GM20431 (cell line): Measurements from ENCODE around the gene MICAL3.

Experiments
- in situ Hi-C: fragments of 300-500 bp; cut with MseI, MboI; formaldehyde crosslinking; loops from one replicate; pipeline ENCODE4 v1.15.0; 2020; ENCODE audit warnings: low sequenced_read_pairs; ENCODE audit not compliant: unreplicated experiment

The MICAL3 gene

DNA sequence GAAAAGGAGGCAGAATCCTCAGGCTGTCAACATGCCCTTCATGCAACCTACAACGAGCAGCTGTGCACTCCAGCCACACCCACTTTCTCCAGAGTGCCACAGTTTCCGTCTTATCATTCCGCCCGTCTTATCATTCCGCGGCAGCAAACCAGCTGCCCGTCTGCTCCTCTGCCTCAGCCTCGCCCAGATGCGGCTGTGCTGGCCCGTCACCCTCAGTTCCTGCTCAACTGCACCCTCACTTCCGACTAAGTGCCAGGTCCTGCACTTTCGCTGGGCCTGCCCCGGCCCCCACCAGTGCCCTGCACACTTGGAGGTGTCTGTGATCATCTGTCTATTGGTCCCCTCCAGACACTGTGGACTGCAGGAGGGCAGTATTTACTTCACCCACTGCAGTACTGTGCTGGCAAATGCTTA, 43.7 kb downstream of the MICAL3 start:
- in situ Hi-C loops, result no loop called here

DNA sequence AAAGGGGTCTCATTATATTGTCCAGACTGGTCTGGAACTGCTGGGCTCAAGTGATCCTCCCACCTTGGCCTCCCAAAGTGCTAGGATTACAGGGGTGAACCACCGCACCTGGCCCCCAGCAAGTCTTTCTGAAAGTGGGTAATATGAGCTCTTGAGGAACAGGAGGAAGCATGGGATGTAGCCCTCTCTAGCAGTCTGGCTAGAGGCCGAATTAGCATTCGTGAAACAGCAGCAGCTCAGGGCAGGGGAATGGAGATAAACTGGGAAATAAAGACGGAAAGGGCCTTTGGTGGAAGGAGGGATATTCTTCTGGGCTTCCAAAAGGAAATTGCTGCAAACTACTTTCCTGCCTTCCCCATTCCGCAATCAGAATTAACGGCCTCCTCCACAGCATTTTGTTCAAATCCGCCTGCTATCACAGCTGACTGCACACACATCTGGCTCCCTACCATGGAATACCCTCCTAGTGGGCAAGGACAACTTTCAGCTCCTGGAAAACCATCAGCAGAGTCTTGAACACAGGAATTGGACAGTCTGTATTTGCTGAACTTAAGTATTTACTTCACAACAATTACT, 44.3 kb downstream of the MICAL3 start:
- in situ Hi-C loops, result no loop called here

DNA sequence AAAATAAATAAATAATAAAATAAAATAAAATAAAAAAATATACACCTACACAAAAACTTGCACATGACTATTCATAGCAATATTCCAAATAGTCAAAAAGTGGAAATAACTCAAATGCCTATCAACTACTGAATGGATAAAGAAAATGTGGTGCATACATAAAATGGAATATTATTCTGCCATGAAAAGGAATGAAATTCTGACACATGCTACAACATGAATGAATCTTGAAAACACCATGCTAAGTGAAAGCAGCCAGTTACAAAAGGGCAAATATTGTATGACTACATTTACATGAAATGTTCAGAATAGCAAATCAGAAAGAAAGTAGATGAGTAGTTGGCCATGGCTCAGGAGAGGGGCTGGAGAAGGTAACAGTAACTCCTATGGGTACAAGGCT, 46.3 kb downstream of the MICAL3 start:
- in situ Hi-C loops, result no loop called here

DNA sequence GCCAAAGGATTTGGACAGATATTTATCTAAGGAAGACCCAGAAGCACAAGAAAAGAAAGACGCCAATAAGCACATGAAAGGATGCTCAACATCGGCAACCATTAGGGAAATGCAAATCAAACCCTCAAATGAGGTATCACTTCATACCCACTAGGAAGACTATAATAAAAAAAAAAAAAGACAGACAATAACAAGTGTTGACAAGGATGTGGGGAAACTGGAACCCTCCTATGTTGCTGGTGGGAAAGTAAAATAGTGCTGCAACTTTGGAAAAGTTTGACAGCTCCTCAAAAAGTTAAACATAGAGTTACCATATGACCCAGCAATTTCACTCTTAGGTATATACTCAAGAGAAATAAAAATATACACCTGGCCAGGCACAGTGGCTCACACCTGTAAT, 47.0 kb downstream of the MICAL3 start:
- in situ Hi-C loops, result no loop called here

DNA sequence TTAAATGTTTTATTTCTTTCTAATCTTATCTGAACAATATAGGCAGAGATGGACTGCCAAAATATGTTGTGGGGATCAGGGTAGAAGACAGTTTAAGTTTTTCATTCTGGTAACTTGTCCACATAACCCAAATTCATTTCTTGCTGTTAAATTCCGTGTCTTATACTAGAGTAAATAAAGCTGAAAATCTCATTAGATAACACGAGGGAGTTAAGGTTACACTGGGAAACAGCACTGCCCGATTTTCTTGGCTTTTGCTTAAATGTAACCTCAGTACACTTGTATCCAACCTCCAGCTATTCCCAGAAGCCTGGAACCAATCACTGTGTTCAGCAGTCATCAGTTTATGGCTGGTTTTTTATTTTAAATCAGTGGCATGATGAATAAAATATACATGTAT, 48.2 kb downstream of the MICAL3 start:
- in situ Hi-C loops, result no loop called here

DNA sequence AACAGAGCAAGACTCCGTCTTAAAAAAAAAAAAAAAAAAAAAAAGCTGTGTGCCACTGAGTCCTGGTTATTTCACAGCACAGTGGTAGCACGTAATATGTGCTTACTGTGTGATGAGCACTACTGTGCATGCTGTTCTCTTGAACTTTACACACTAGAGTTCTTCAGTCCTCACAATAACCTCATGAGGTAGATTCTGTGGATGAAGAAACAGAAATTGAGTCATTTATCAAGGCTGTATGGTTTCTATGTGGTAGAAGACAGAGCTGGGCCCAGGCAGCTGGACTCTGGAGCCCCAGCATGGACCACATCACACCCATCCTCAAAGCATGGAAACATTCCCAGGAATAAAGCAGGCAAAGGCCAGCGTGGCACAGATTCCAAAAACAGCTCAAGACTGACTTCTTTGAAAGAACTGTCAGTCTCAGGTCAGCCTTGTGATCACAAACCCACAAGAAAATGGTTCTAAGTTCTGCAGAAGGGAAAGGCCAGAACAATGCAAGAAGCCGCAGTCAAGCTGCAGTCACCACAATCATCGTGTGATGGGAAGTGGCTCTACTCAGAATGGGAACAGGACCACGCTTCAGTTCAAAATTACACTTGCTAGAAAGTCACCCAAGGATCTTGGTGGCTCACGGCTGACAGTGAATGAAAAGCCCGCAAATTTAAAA, 49.5 kb downstream of the MICAL3 start:
- in situ Hi-C loops, result no loop called here

DNA sequence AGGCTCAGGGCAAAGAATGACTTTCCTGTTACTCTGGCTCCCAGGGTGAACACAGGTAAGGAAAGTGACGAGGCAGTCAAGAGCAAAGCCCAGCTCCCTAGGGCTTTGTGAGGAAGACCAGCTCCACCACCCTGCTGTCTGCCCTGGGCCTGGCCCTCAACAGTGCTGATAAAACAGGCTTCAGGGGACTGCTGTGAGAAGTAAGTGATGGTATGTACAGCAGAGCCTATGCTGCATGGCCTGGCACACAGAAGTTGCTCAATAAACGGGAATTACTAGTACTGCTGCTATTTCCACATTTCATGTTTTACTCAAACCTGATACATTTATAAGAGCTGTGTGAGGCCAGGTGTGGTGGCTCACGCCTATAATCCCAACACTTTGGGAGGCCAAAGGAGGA, 50.3 kb downstream of the MICAL3 start:
- in situ Hi-C loops, result no loop called here

DNA sequence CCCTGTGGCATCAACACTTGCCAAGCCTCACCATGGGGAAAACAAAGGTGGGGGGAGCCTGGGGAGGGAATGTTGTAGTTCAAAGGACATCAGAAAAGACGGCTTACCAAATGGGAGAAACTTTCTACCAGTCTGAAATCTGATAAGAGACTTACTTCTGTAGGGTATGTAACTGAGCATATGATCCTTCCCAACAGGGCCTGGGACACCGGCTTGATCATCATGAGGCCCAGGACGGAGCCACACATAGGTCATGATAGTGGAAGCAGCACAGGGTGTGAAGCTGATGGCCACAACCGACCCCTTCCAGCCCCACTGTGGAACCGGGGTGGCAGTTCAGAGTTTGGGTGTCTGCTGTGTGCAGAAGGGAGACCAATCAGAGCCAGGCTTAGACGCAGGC, 51.1 kb downstream of the MICAL3 start:
- in situ Hi-C loops, result no loop called here

DNA sequence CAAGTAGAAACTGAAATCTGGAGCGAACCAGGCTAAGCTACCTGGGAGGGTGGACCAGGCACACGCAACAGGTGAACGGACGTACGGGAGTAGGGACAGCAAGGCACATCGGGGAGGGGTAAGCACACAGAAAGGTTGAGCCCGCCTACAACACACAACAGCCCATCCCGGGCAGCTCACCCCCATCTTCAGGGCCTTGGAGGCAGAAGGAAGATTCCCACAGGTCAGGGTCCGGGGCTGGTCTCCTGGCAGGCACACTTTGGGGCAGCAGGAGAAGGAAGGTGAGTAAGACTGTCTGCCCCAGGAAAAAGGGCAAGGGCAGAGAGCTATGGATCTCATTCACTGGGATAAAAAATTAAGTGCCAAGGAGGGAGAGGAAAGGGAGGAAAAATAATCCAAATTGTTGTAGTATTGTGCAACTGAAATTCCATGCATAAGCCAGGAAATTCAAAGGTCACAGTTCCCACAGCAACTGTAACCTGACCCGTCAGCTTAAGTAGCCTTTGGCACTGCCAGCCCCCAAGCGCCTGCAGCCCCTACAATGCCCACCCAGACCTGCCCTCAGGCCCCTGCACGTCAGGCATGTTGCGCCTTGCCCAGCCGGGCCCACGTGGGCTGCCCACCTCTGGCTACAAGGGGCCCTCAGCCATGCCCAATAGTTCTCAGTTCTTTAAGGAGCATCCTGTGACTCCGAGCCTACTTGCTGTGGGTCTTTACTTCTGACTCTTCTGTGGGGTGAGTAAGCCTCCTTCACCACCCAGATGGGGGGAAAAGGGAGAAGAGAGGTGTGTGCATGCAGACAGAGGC, 51.8 kb downstream of the MICAL3 start:
- in situ Hi-C loops, result no loop called here

DNA sequence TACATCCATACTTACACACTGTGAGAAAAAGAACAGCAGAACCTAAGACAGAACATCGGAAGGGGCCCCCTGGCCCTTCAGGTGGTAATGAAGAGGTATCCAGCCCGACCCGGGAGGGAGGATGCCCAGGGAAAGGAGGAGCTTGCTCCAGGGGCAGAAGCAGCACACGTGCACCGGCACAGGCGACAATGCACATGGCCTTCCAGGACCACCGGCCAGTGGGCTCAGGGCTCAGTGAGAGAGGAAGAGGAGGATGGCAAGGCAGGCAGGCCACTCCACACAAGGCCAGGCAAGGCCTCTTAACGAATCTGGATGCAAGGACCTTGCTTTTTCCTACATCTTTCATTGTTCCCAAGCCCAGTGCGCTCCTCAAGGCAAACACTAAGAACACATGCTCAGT, 52.6 kb downstream of the MICAL3 start:
- in situ Hi-C loops, result no loop called here

DNA sequence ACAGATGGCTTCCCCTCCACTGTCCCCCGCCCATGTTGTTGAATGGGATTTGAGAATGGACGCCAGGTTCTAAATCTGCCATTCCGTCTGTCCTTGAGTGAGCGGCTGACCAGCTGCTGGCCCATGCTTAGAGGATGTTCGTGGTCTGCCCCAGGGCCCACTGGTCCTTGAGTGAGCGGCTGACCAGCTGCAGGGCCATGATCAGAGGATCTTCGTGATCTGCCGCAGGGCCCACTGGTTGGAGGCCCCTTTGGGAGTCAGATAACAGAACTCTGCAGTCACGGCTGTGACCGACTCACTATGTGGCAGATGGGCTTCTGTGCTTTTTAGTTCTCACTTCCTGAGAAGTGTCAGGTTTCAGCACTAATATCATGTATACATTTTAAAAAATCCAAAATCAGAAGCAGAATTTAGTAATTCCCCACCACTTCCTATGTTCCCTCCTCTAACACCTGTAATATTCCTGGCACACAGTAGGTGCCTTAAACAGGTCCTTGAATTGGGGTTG, 54.1 kb downstream of the MICAL3 start:
- in situ Hi-C loops, result no loop called here

DNA sequence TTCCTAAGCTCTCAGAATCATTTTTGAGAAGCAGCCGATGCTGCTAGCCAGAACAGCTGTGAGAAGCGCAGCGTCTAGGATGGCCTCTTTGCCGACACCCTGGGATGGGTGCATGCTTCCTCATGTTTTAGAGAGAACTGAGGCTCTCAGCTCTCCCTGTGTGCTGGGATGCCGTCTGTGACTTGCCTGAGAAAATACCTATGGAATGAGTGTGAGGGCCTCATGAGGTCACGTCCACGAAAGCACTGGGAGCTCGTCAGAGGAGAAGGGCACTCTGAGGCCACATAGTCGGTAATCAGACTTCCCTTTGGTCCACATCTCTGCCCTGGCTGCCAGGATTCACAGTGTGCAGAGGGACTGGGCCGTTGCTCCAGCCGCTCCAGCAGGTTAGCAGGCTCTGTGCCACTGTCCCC, 54.7 kb downstream of the MICAL3 start:
- in situ Hi-C loops, result no loop called here

DNA sequence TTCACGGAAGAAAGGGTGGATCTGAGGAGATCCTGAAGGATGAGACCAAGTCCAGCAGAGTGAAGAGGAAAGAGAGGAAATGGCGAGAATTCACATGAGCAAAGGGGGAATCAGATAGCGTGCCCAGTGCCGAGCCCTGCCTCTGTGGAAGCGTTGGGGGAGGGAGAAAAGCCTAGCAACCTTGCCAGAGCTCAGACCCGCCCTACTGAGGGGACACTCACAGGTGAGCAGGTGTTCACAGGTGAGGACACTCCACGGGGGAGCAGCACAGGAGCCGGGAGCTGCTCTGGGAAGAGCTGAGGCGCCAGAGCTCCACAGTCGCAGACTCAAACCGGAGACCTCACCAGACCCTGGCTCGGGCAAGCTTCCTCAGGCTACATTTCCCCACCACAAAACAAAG, 56.2 kb downstream of the MICAL3 start:
- in situ Hi-C loops, result no loop called here

DNA sequence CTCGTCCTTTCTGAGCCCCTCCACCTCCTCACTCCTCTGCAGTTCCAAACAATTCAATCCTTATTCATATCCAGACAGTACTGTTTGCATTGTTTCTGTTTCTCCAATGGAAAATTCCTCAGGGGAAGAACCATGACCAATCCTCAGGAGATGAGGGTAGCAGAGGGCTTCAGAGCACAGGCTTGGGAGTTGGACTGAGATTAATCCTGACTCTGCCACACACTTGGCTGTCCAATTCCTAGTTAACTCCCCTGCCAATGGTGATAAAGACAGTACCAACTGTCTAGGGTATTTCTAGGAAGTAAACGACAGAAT, 58.0 kb downstream of the MICAL3 start:
- in situ Hi-C loops, result no loop called here

DNA sequence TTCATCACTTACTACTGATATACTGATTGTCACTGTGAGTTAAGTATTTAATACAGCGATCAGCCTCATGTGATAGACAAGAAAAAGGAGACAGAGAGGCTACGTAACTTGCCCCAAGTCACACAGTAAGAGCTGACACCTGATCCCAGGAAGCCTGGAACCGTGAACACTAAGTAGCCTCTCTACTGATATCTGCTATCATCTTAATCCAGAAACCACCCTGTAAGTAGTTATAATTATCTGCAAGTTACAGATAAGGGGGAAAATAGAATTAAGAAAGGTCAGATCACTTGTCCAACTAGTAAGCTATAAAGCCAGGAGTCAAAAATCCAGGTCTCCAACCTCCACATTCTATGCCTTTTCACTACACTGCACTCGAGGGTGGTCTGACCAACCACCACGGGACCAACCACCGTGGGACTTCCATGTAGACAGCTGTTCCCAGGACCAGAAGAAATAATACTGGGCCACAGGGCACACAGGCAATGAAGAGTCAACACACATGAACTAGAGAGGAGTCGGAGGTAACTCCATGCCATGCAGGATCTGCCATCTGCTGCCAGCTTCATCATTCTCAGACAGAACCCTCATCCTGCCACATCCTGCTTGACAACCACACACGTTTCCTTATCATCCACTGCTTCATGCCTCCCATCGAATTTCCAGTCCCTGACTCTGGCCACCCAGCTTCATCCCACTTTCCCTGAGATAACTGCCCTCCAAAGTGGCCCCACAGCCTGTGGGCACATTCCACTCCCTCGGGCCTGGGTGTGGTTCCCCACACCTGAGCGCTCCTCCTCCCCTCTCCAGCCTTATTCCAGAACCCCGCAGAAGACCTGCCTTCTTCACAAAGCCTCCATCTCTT, 58.6 kb downstream of the MICAL3 start:
- in situ Hi-C loops, result no loop called here

DNA sequence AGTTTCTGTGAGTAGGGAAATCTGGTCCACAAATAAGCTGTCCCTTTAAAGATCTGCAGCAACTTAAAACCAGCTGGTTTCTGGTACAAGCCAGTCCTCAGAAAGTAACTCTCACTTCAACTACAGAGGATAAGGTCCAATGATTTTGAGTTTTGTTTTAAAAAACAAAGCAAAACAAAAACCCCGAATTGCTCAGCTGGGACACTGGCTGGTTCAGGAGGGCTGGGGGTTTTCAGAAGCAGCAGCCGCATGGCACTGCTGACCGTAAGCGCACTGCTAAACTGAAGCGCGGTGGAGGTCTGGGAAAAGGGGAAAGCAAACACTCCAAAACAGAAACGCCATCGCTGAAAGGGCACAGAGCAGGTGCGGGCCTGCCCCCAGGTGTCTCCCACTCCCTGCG, 59.7 kb downstream of the MICAL3 start:
- in situ Hi-C loops, result no loop called here

DNA sequence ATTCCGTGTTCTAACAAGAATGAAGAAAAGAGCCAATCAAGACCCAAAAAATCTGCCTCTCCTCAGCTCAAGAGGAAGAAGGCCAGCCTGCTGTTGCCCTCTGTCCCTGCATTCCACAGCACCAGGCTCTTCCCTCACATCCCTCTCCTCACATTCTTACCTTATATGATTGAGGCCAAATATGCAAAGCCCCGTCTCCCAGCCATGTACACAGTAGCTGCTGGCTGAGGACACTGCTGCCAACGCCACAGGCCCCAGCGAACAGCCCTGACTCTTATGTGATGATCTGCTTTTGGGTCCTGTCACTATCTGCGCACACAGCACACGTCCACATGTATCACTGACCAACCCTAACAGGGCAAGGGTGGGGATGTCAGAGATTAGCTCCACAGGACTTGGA, 60.2 kb downstream of the MICAL3 start:
- in situ Hi-C loops, result no loop called here

DNA sequence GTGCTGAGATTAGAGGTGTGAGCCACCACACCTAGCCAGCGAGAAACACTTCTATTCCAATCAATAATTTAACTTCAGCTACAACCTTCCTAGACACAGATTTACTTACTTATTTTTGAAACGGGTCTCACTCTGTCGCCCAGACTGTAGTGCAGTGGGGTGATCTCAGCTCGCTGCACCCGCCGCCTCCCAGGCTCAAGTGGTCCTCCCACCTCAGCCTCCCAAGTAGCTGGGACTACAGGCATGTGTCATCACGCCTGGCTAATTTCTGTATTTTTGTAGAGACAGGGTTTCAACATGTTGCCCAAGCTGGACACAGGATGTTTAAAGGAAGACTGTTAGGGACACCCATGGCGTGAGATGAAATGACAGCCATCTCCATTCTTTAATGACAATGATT, 61.3 kb downstream of the MICAL3 start:
- in situ Hi-C loops, result no loop called here

DNA sequence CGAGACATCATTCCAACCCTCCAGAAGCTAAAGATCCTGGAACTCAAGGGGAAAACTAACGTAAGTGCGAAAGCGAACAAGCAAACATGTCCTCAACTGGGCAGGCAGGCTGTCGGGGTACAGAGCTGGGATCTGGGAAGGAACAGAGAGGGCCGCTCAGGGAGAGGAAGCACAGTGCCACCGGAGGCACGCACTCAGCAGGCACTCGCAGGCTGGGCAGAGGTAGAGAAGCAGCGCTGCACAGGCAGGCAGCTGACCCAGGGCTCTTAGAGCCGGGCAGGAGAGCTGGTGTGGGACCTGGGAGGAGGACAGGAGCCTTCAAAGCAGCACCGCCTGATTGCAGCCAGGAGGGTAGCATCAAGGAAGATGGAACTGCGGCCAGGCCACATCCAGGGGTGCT, 62.2 kb downstream of the MICAL3 start:
- in situ Hi-C loops, result no loop called here

DNA sequence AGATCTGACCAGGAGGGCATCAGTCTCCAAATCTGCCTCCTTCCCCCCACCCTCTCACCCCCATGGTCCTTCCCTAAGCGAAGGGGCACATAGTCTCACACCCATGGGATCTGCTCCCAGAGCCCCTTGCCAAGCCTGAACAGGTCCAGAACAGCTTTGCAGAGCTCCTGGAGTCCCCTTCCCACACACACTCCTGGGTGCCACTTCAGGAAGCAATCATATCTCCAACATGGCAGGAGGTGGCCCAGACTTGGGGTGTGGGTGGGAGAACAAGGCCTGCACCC, 63.0 kb downstream of the MICAL3 start:
- in situ Hi-C loops, result no loop called here
